Prostate gland (tissue), 2 donors: Measurements from ENCODE around the gene MOB3A.

Experiments
- CTCF ChIP-seq, 4 experiments: fragments of 200-600 bp in 2 of 4; fragments of 450-650 bp in 2 of 4; sonication (generic) in 2 of 4; IDR thresholded peaks; 1 replicate in 3 of 4; 2 replicates in 1 of 4; pipeline ENCODE4 v1.5.1; 2016 to 2019; ENCODE audit warnings: antibody characterized with exemption in 4 of 4, mild to moderate bottlenecking in 2 of 4, moderate library complexity in 2 of 4
- POLR2A ChIP-seq: fragments of 450-650 bp; IDR thresholded peaks from one replicate; pipeline ENCODE4 v1.6.1; 2016; ENCODE audit warnings: antibody characterized with exemption, mild to moderate bottlenecking
- POLR2AphosphoS5 ChIP-seq: sonication (generic); formaldehyde crosslinking; IDR thresholded peaks from one replicate; pipeline ENCODE4 v1.6.1; 2017; ENCODE audit warnings: antibody characterized with exemption

GRCh38 chr19:2145831-2146241, 49.7 kb upstream of the MOB3A start:
- TF ChIP-seq POLR2AphosphoS5 = no peak
- TF ChIP-seq CTCF (IDR thresholded peaks at IDR 0.05) = no peak
- TF ChIP-seq POLR2A = no peak
